ENCODE measurements around the gene TLE1. TPM values are rescaled to one million over a fixed set of nuclear protein-coding genes. Genes with fewer than 3 reads are reported as not detected.

Gene TLE1
- total and polyA plus RNA-seq, 10 of the 15 experiments (the other 5 are each of a cell fraction or from before 2014, with no cell fraction given) = 0.04 to 0.23 (median 0.10) TPM; not detected in 6

- RAD21 ChIA-PET (ENCODE audit: unreplicated experiment) = no interaction called here
- Histone ChIP-seq H3K9ac (ENCODE audit: control insufficient read depth, insufficient read depth, low read length) (no peak overlapping the region), H3K4me2 (ENCODE audit: control insufficient read depth, insufficient read depth) (no peak overlapping the region), H2AFZ (ENCODE audit: control insufficient read depth, low read depth, low read length) (no peak overlapping the region), H3K9me3 (replicated peaks; ENCODE audit: control insufficient read depth, insufficient read depth, low read length) (no peaks in the 10 kb centered on the region), H3K27ac (ENCODE audit: control insufficient read depth, insufficient read depth) (no peak overlapping the region), H3K4me3 (no peak overlapping the region), H3K4me1 (ENCODE audit: control insufficient read depth, insufficient read depth, low read length) (no peaks in the 10 kb centered on the region), H4K20me1 (ENCODE audit: control insufficient read depth, insufficient read depth) (no peaks in the 10 kb centered on the region), H3K27me3 (replicated peaks in 1 of 2; ENCODE audit: control insufficient read depth in 2 of 2, insufficient read depth in 2 of 2, low read length in 1 of 2) (no peaks in the 10 kb centered on the region), H3K79me2 (ENCODE audit: control insufficient read depth, insufficient read depth, low read length) (no peaks in the 10 kb centered on the region), H3K36me3 (ENCODE audit: control insufficient read depth in 2 of 2, insufficient read depth in 2 of 2, low read length in 1 of 2) (no peaks in the 10 kb centered on the region)
- FAIRE-seq = no peak
- no peak for ATAC-seq
- TF ChIP-seq KLF5 (IDR thresholded peaks at IDR 0.05; ENCODE audit: partially characterized antibody) (no peak), CUX1 (IDR thresholded peaks at IDR 0.05; ENCODE audit: insufficient replicate concordance, low read depth, low read length) (no peak), BCL3 (IDR thresholded peaks at IDR 0.05; ENCODE audit: borderline replicate concordance, insufficient read depth, low read depth, low read length, poor library complexity, severe bottlenecking) (no peak), RELB (IDR thresholded peaks at IDR 0.05; ENCODE audit: low read depth) (no peak)
- no peak for DNase-seq (ENCODE audit: low read depth, low spot score)
- intact Hi-C loops (cut with micrococcal nuclease; ENCODE audit: unreplicated experiment) (no loop called here), in situ Hi-C loops (cut with MboI) (no loop called here)
- BruUV-seq (replicated peaks) = no TSS peak
- 46% methylated on average over 4 of the region's 4 CpGs for WGBS (ENCODE audit: insufficient coverage, insufficient replicate concordance, low lambda C conversion rate, missing lambda C conversion rate)
- CTCF ChIA-PET = no interaction called here
- POLR2A ChIA-PET = no interaction called here
- SMC1A ChIA-PET (ENCODE audit: uncharacterized antibody, unreplicated experiment) = no interaction called here
Observed at GRCh38 chr9:81559709-81560108, 129.6 kb downstream of the TLE1 start.

Measured in GM12878 (cell line).